MM.1S (cell line): ENCODE results near the gene CHKB.

Experiments
- DNase-seq: peaks from one replicate; pipeline ENCODE4 v3.0.0-alpha.2; 2015
- H2AFZ ChIP-seq: fragments of 300-600 bp; sonication (generic); 2 replicates; pipeline ENCODE4 v1.6.0; 2016; ENCODE audit warnings: antibody characterized with exemption, low read length
- H3F3A ChIP-seq: fragments of 300-600 bp; sonication (generic); 2 replicates; pipeline ENCODE4 v1.6.1; 2016; ENCODE audit warnings: mild to moderate bottlenecking, antibody characterized with exemption, low read length, moderate library complexity, mixed read lengths; ENCODE audit not compliant: insufficient read depth
- H3K27ac ChIP-seq: fragments of 300-600 bp; sonication (generic); 2 replicates; pipeline ENCODE4 v1.5.1; 2016; ENCODE audit warnings: mild to moderate bottlenecking, low read length
- H3K27me3 ChIP-seq: fragments of 300-600 bp; sonication (generic); replicated peaks from 2 replicates; pipeline ENCODE4 v1.6.0; 2016; ENCODE audit warnings: low read length; ENCODE audit not compliant: insufficient read depth
- H3K36me3 ChIP-seq: fragments of 300-600 bp; sonication (generic); replicated peaks from 2 replicates; pipeline ENCODE4 v1.6.1; 2016; ENCODE audit warnings: mild to moderate bottlenecking, low read length, mixed read lengths; ENCODE audit not compliant: insufficient read depth
- H3K4me1 ChIP-seq: fragments of 300-600 bp; sonication (generic); 2 replicates; pipeline ENCODE4 v1.6.1; 2016; ENCODE audit warnings: low read length, mixed read lengths
- H3K4me2 ChIP-seq: fragments of 300-600 bp; sonication (generic); 2 replicates; pipeline ENCODE4 v1.6.0; 2016; ENCODE audit warnings: low read depth, low read length
- H3K4me3 ChIP-seq: fragments of 300-600 bp; sonication (generic); 2 replicates; pipeline ENCODE4 v1.5.1; 2016; ENCODE audit warnings: low read length, mixed read lengths
- H3K79me2 ChIP-seq: fragments of 300-600 bp; sonication (generic); 2 replicates; pipeline ENCODE4 v1.6.1; 2016; ENCODE audit warnings: mixed run types, low read length, mixed read lengths
- H3K9ac ChIP-seq: fragments of 300-600 bp; sonication (generic); 2 replicates; pipeline ENCODE4 v1.6.1; 2016; ENCODE audit warnings: low read length, mixed read lengths
- H3K9me2 ChIP-seq: fragments of 300-600 bp; sonication (generic); replicated peaks from 2 replicates; pipeline ENCODE4 v1.6.1; 2016; ENCODE audit warnings: mild to moderate bottlenecking, low read length, mixed read lengths; ENCODE audit not compliant: insufficient read depth
- H3K9me3 ChIP-seq: fragments of 300-600 bp; sonication (generic); replicated peaks from 2 replicates; pipeline ENCODE4 v1.6.1; 2016; ENCODE audit warnings: mild to moderate bottlenecking, low read length, mixed read lengths; ENCODE audit not compliant: insufficient read depth
- H4K20me1 ChIP-seq: fragments of 300-600 bp; sonication (generic); 2 replicates; pipeline ENCODE4 v1.6.1; 2016; ENCODE audit warnings: mild to moderate bottlenecking, low read length, moderate library complexity, mixed read lengths; ENCODE audit not compliant: insufficient read depth
- EZH2 ChIP-seq: fragments of 300-600 bp; sonication (generic); optimal IDR thresholded peaks from 2 replicates; pipeline ENCODE3; 2017; ENCODE audit warnings: low read depth, mild to moderate bottlenecking, antibody characterized with exemption, low read length, mixed read lengths
- EZH2phosphoT487 ChIP-seq: fragments of 300-600 bp; sonication (generic); IDR thresholded peaks from 2 replicates; pipeline ENCODE4 v1.6.1; 2018; ENCODE audit warnings: antibody characterized with exemption, low read length
- TF ChIP-seq, protein P1 (sequence below): fragments of 300-600 bp; sonication (generic); IDR thresholded peaks from 2 replicates; pipeline ENCODE4 v1.5.1; 2016; ENCODE audit warnings: antibody characterized with exemption, low read length, mixed read lengths

The CHKB gene

DNA sequence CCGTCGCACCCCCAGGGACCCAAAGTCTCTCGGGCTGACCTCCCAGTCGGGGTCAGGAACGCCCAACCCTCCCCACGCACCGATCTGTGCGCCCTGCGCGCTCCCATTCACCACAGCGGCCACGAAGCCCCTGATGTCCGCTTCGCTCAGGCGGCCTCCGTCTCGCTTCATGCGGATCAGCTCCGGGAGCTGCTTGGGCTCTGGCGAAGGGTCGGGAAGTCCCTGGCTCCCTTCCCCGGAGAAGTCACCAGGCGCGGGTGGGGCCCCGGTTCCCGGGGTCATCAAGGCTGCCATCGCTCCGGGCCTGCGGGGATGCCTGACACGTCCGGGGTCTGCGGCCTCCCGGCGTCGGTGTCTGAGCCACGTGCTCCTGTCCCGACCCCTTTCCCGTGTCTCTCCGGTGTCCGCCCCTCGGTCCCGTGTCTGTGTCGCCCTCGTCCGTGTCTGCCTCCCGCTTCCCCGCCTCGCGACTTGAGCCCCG lies 53.2 kb downstream of the CHKB start:
- H3K9ac ChIP-seq: no peak overlapping the region
- H3K4me2 ChIP-seq: no peak overlapping the region; the same call in 1 of the 2 replicates
- H3K4me1 ChIP-seq: peaks cover 24% of the 10 kb centered on the region
- peaks cover 9% of the 10 kb centered on the region; the same call in 1 of the 2 replicates for H3K27me3 ChIP-seq
- no peaks in the 10 kb centered on the region for H3K9me3 ChIP-seq
- H3K4me3 ChIP-seq: no peak overlapping the region; the same call in 1 of the 2 replicates
- H3K36me3 ChIP-seq: no peaks in the 10 kb centered on the region
- DNase-seq: no peak
- H3K9me2 ChIP-seq: no peaks in the 10 kb centered on the region
- peaks cover 24% of the 10 kb centered on the region for H3F3A ChIP-seq
- H3K79me2 ChIP-seq: peaks cover 12% of the 10 kb centered on the region
- no peak overlapping the region for H3K27ac ChIP-seq
- TF ChIP-seq EZH2 (no peak), EZH2phosphoT487 (no peak)
- TF ChIP-seq, protein P1, sequence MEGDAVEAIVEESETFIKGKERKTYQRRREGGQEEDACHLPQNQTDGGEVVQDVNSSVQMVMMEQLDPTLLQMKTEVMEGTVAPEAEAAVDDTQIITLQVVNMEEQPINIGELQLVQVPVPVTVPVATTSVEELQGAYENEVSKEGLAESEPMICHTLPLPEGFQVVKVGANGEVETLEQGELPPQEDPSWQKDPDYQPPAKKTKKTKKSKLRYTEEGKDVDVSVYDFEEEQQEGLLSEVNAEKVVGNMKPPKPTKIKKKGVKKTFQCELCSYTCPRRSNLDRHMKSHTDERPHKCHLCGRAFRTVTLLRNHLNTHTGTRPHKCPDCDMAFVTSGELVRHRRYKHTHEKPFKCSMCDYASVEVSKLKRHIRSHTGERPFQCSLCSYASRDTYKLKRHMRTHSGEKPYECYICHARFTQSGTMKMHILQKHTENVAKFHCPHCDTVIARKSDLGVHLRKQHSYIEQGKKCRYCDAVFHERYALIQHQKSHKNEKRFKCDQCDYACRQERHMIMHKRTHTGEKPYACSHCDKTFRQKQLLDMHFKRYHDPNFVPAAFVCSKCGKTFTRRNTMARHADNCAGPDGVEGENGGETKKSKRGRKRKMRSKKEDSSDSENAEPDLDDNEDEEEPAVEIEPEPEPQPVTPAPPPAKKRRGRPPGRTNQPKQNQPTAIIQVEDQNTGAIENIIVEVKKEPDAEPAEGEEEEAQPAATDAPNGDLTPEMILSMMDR: no peak
- no peak overlapping the region for H2AFZ ChIP-seq
- no peaks in the 10 kb centered on the region for H4K20me1 ChIP-seq
